ENCODE measurements around the gene EEPD1.

- TF ChIP-seq CTCF (IDR thresholded peaks at IDR 0.05): no peak
- no peak for TF ChIP-seq POLR2A (IDR thresholded peaks at IDR 0.05)
Observed at GRCh38 chr7:36107926-36108631, 45.0 kb upstream of the EEPD1 start.
